Activated T-helper 2 cell treated with anti-CD3 and anti-CD28 coated beads, Interferon-gamma antibody, Interleukin-2, Interleukin-4, amounts not matched to agents 10 μg/mL and 5 μg/mL and 100 μg/mL, durations not matched to agents 14 hours and 24 hours and 36 hours (primary cell): ENCODE measurements around the gene MANBA. TPM values are rescaled to one million over a fixed set of nuclear protein-coding genes. Genes with fewer than 3 reads are reported as not detected.
"Not testable (repeated sequence)": the region's sequence is repeated elsewhere in the genome, so short reads cannot be mapped to it uniquely, and the experiment has no call there.

Source experiments
- DNase-seq: peaks from one replicate; pipeline ENCODE4 v3.0.0; 2021; ENCODE audit warnings: low spot score
- H3K27ac Mint-ChIP-seq: one replicate; pipeline ENCODE4 v1.8.0; 2021; ENCODE audit warnings: mixed read lengths
- H3K27me3 Mint-ChIP-seq: one replicate; pipeline ENCODE4 v1.8.0; 2021; ENCODE audit warnings: low read depth, mixed read lengths
- H3K36me3 Mint-ChIP-seq: one replicate; pipeline ENCODE4 v1.8.0; 2021; ENCODE audit warnings: low read depth, mixed read lengths
- H3K4me1 Mint-ChIP-seq: one replicate; pipeline ENCODE4 v1.8.0; 2021; ENCODE audit warnings: low read depth, mixed read lengths
- H3K4me3 Mint-ChIP-seq: one replicate; pipeline ENCODE4 v1.8.0; 2021; ENCODE audit warnings: low read depth, mild to moderate bottlenecking, moderate library complexity, mixed read lengths
- H3K9me3 Mint-ChIP-seq: one replicate; pipeline ENCODE4 v1.8.0; 2021; ENCODE audit warnings: mixed read lengths
- intact Hi-C: fragments of 100-400 bp; cut with micrococcal nuclease; formaldehyde crosslinking; loops from one replicate; pipeline ENCODE4 v1.15.1; 2023
- total RNA-seq: library from RNA; stranded (reverse); gene quantifications from 2 replicates; pipeline ENCODE4 v1.2.3, GENCODE V29; 2022

The MANBA gene
- total RNA-seq, 1 donor from 2014 or later = 9.4 TPM

DNA sequence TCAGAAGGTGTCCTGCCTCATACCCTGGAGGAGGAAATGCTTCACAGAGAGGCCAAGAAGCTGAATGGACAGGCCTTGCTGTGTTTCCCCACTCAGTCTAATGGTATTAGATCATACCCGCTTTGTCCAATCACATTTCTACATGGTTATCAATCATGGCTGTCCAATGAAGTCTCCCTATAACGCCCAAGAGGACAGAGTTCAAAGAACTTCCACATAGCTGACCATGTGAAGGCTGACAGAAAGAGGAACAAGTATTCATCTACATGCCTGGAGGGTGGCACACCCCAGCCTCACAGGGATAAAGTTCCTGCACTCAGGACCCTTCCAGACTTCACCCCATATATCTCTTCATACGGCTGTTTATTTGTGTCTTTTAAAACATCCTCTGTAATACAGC, 123.4 kb downstream of the MANBA start:
- H3K4me3 Mint-ChIP-seq = no peak overlapping the region
- no peak overlapping the region for H3K27ac Mint-ChIP-seq
- H3K4me1 Mint-ChIP-seq = peaks cover 5% of the 10 kb centered on the region
- H3K9me3 Mint-ChIP-seq = no peaks in the 10 kb centered on the region
- no peaks in the 10 kb centered on the region for H3K27me3 Mint-ChIP-seq
- H3K36me3 Mint-ChIP-seq = peaks cover 14% of the 10 kb centered on the region
- DNase-seq = no peak
- intact Hi-C loops = no loop called here

- Mint-ChIP-seq H3K9me3 (no peaks in the 10 kb centered on the region), H3K27me3 (no peaks in the 10 kb centered on the region), H3K36me3 (peaks cover 9% of the 10 kb centered on the region), H3K4me1 (peaks cover 18% of the 10 kb centered on the region), H3K4me3 (no peak overlapping the region), H3K27ac (no peak overlapping the region)
- intact Hi-C loops = no loop called here
- no peak for DNase-seq
Measured at GRCh38 chr4:102633100-102633499, 127.7 kb downstream of the MANBA start.

GRCh38 chr4:102632241-102633065, 128.3 kb downstream of the MANBA start:
- intact Hi-C loops = no loop called here
- Mint-ChIP-seq H3K27ac (no peak overlapping the region), H3K4me1 (peaks cover 25% of the 10 kb centered on the region), H3K27me3 (no peaks in the 10 kb centered on the region), H3K36me3 (peaks cover 6% of the 10 kb centered on the region), H3K9me3 (no peaks in the 10 kb centered on the region), H3K4me3 (no peak overlapping the region)
- DNase-seq = no peak

DNA sequence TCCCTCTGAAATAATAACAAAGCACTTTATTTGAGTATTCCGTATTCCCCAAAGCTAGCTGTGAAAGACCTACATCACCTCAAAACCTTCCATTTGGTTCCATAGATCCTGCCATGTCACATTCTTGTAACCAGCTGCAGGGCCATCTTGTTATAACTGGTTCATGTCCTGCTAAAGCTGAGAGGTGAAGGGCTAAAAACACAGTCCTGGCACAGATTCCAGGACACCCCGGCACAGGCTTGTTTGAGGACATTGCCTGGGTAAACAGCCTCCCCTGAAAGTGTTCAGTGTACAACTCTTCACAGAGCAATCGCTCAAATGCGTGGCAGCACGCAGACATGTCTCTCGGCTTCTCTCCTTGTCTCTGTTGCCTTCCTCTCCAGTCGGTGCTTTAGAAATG, 129.2 kb downstream of the MANBA start:
- Mint-ChIP-seq H3K9me3 (no peaks in the 10 kb centered on the region), H3K4me3 (no peak overlapping the region), H3K4me1 (peaks cover 32% of the 10 kb centered on the region), H3K27ac (no peak overlapping the region), H3K36me3 (peaks cover 6% of the 10 kb centered on the region), H3K27me3 (no peaks in the 10 kb centered on the region)
- intact Hi-C loops = no loop called here
- no peak for DNase-seq

- no peak for DNase-seq
- Mint-ChIP-seq H3K27ac (no peak overlapping the region), H3K36me3 (peaks cover 6% of the 10 kb centered on the region), H3K9me3 (no peaks in the 10 kb centered on the region), H3K4me1 (peaks cover 41% of the 10 kb centered on the region), H3K4me3 (no peak overlapping the region), H3K27me3 (no peaks in the 10 kb centered on the region)
- intact Hi-C loops = loop anchor here (2.0 to 5.0 kb wide), 6 partner anchors 42 to 463 kb away; partner anchors contain the start of genes CISD2 and UBE2D3
Measured at GRCh38 chr4:102629673-102630072, 131.1 kb downstream of the MANBA start.

DNA sequence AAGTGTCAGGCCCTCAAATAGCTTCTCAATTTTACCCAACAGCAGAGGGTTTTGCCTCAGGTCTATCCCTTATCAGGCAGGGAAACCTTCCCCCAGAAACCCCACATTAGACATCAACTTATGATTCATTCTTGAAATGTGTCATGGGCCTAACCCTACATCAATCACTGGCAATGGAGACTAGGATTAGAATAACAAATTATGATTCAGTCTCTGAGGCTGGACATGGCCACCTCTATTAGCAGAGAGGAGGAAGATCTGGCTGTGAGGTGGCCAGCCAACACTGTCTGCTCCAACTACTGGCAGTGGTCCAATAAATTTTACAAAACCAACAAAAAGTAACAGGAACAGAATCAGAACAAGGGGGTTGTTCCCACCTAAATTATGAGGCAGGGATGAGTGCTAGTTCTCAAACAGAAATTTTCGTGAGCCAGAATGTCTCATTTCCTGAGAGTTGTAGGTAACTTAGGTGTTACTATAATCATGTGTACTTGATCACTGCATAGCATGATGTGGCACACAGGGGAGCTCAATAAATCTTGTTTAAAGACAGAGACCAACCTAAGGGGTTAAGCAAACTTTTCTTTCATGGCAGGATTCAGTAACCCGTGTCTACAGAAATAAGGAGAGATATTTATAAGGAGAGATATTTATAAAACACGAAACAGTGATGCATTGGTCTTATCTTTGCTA, 132.8 kb downstream of the MANBA start:
- intact Hi-C loops = loop anchor here (1.0 to 5.0 kb wide), 8 partner anchors 12 to 465 kb away; partner anchors contain the start of genes CISD2 and UBE2D3
- Mint-ChIP-seq H3K9me3 (no peaks in the 10 kb centered on the region), H3K4me3 (no peak overlapping the region), H3K4me1 (peaks cover 46% of the 10 kb centered on the region), H3K36me3 (peaks cover 6% of the 10 kb centered on the region), H3K27ac (peak overlapping the region; percentile 74), H3K27me3 (no peaks in the 10 kb centered on the region)
- DNase-seq = no peak

GRCh38 chr4:102625232-102625930, 135.4 kb downstream of the MANBA start:
- peak; percentile 59 for DNase-seq
- Mint-ChIP-seq H3K4me1 (peaks cover 52% of the 10 kb centered on the region), H3K36me3 (no peaks in the 10 kb centered on the region), H3K4me3 (peak overlapping the region; percentile 71), H3K9me3 (no peaks in the 10 kb centered on the region), H3K27ac (peak overlapping the region; percentile 85), H3K27me3 (no peaks in the 10 kb centered on the region)
- intact Hi-C loops = loop anchor here (1.0 to 5.0 kb wide), 9 partner anchors 38 to 281 kb away; partner anchors contain the start of genes CISD2, SLC39A8 and UBE2D3

GRCh38 chr4:102624505-102624904, 136.3 kb downstream of the MANBA start:
- DNase-seq = no peak
- no peaks in the 10 kb centered on the region for H3K27me3 Mint-ChIP-seq
- intact Hi-C loops = loop anchor here (2.0 to 5.0 kb wide), 3 partner anchors 122 to 367 kb away; partner anchors contain the start of gene SLC39A8
- H3K4me1 Mint-ChIP-seq = peaks cover 51% of the 10 kb centered on the region
- peaks cover 3% of the 10 kb centered on the region for H3K36me3 Mint-ChIP-seq
- no peak overlapping the region for H3K4me3 Mint-ChIP-seq
- no peak overlapping the region for H3K27ac Mint-ChIP-seq
- H3K9me3 Mint-ChIP-seq = no peaks in the 10 kb centered on the region

GRCh38 chr4:102623622-102624021, 137.1 kb downstream of the MANBA start:
- intact Hi-C loops = loop anchor here (2.0 to 5.0 kb wide), 3 partner anchors 121 to 366 kb away; partner anchors contain the start of gene SLC39A8
- Mint-ChIP-seq H3K27ac (no peak overlapping the region), H3K36me3 (peaks cover 4% of the 10 kb centered on the region), H3K4me1 (peaks cover 56% of the 10 kb centered on the region), H3K27me3 (no peaks in the 10 kb centered on the region), H3K4me3 (no peak overlapping the region), H3K9me3 (no peaks in the 10 kb centered on the region)
- DNase-seq = no peak

GRCh38 chr4:102620697-102621497, 139.9 kb downstream of the MANBA start:
- intact Hi-C loops = loop anchor here (5.0 kb wide), 1 partner anchor 364 kb away; no protein-coding TSS in a partner anchor
- no peak overlapping the region for H3K4me3 Mint-ChIP-seq
- H3K27ac Mint-ChIP-seq = peak overlapping the region; percentile 58
- DNase-seq = no peak
- H3K36me3 Mint-ChIP-seq = peaks cover 23% of the 10 kb centered on the region
- peaks cover 49% of the 10 kb centered on the region for H3K4me1 Mint-ChIP-seq
- no peaks in the 10 kb centered on the region for H3K9me3 Mint-ChIP-seq
- H3K27me3 Mint-ChIP-seq = no peaks in the 10 kb centered on the region

GRCh38 chr4:102619776-102620631, 140.8 kb downstream of the MANBA start:
- intact Hi-C loops = loop anchor here (5.0 kb wide), 1 partner anchor 363 kb away; no protein-coding TSS in a partner anchor
- H3K4me3 Mint-ChIP-seq, H3K27me3 Mint-ChIP-seq, DNase-seq, H3K9me3 Mint-ChIP-seq: not testable (repeated sequence)
- peaks cover 48% of the 10 kb centered on the region for H3K4me1 Mint-ChIP-seq
- peaks cover 30% of the 10 kb centered on the region for H3K36me3 Mint-ChIP-seq
- H3K27ac Mint-ChIP-seq = peak overlapping the region; percentile 58
